Measurements from ENCODE around the gene ABCA5.

DNA sequence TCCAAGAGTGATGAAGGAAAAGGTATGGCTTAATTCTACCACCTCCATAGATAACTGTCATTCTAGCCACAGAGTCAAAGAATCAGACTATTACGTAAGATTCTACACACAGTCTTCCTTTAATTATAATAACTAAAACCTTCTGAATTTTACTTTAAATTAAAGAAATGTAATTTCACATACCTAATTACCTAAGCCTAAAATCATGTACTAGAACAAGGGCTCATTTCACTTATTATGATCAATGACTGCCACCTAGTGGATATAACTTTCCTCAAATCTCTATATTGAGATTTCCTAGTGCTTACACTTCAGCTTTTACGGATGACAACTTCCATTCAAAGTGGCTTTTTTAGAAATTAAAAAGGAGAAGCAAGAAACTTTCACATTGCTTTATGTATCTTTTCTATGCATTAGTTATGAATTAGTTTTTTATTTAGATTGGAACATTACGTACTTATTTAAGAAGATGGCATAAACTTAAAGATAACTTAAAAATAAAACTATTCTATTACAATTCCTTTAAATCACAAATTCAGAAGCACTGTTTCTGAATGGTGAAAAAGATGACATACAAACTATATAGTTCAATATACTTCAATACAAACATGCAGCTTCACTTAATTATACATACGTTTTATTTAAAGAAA, 80.1 kb downstream of the ABCA5 start:
- TF ChIP-seq, protein P1, sequence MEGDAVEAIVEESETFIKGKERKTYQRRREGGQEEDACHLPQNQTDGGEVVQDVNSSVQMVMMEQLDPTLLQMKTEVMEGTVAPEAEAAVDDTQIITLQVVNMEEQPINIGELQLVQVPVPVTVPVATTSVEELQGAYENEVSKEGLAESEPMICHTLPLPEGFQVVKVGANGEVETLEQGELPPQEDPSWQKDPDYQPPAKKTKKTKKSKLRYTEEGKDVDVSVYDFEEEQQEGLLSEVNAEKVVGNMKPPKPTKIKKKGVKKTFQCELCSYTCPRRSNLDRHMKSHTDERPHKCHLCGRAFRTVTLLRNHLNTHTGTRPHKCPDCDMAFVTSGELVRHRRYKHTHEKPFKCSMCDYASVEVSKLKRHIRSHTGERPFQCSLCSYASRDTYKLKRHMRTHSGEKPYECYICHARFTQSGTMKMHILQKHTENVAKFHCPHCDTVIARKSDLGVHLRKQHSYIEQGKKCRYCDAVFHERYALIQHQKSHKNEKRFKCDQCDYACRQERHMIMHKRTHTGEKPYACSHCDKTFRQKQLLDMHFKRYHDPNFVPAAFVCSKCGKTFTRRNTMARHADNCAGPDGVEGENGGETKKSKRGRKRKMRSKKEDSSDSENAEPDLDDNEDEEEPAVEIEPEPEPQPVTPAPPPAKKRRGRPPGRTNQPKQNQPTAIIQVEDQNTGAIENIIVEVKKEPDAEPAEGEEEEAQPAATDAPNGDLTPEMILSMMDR (IDR thresholded peaks at IDR 0.05), result peak in 5 of 6 experiments; percentile 21 to 56 (median 41)
- TF ChIP-seq POLR2AphosphoS5 (IDR thresholded peaks at IDR 0.05) (no peak), POLR2A (IDR thresholded peaks at IDR 0.05) (no peak)

Data from upper lobe of left lung (tissue), 4 donors.